ENCODE results near the gene SPEM1. TPM values are rescaled to one million over a fixed set of nuclear protein-coding genes. Genes with fewer than 3 reads are reported as not detected.
A peak's percentile ranks its signal among the peaks of the same experiment; 100 is the strongest.

The SPEM1 gene
- total RNA-seq, 2 donors from 2014 or later, result 3.6 TPM; not detected in 1

DNA sequence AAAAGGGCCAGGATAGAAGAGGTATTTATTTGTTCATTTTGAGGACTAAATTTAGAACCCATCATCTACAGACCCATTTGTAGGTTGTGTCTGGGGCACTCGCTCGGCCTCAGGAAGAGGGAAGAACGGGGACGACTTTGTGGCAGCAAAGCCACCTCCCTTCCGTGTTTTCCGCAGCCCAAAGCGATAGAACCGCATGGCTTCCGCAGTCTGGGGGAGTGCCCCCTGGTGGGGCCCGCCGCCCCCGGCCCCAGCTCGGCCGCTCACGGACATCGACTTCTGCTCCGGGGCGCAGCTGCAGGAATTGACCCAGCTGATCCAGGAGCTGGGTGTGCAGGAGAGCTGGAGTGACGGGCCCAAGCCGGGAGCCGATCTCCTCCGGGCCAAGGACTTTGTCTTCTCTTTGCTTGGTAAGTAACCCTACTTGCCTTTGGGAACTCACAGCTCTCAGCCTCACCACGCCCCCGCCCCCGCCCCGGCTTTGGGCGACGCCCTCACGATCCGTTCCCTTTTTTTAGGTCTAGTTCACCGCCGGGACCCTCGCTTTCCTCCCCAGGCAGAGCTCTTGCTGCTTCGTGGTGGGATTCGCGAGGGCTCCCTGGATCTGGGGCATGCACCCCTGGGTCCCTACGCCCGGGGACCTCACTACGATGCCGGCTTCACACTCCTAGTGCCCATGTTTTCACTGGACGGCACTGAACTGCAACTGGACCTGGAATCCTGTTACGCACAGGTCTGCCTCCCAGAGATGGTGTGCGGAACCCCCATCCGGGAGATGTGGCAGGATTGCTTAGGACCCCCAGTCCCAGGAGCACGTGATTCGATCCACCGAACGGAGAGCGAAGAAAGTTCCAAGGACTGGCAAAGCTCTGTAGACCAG is 15.8 kb downstream of the SPEM1 start:
- Histone ChIP-seq H3K4me1 (replicated peaks) (peaks cover 15% of the 10 kb centered on the region), H3K27me3 (replicated peaks; ENCODE audit: insufficient read depth) (no peaks in the 10 kb centered on the region), H3K27ac (peak overlapping the region; percentile 81 to 82), H3K36me3 (no peaks in the 10 kb centered on the region), H3K9me3 (no peaks in the 10 kb centered on the region), H3K4me3 (peak overlapping the region; percentile 26 to 40)
- WGBS, result 7% methylated on average over 49 of the region's 49 CpGs
- intact Hi-C loops (cut with DNase I), result loop anchor here (1.0 to 5.0 kb wide), 3 partner anchors 41 to 126 kb away; partner anchors contain the start of genes SENP3 and ZBTB4
- DNase-seq (ENCODE audit: low spot score), result peak; percentile 25
- peak; percentile 13 for TF ChIP-seq POLR2A (IDR thresholded peaks at IDR 0.05)
- TF ChIP-seq, protein P1, sequence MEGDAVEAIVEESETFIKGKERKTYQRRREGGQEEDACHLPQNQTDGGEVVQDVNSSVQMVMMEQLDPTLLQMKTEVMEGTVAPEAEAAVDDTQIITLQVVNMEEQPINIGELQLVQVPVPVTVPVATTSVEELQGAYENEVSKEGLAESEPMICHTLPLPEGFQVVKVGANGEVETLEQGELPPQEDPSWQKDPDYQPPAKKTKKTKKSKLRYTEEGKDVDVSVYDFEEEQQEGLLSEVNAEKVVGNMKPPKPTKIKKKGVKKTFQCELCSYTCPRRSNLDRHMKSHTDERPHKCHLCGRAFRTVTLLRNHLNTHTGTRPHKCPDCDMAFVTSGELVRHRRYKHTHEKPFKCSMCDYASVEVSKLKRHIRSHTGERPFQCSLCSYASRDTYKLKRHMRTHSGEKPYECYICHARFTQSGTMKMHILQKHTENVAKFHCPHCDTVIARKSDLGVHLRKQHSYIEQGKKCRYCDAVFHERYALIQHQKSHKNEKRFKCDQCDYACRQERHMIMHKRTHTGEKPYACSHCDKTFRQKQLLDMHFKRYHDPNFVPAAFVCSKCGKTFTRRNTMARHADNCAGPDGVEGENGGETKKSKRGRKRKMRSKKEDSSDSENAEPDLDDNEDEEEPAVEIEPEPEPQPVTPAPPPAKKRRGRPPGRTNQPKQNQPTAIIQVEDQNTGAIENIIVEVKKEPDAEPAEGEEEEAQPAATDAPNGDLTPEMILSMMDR (IDR thresholded peaks at IDR 0.05), result peak in 1 of 4 experiments; percentile 41
- TF ChIP-seq POLR2AphosphoS5 (IDR thresholded peaks at IDR 0.05), result no peak

DNA sequence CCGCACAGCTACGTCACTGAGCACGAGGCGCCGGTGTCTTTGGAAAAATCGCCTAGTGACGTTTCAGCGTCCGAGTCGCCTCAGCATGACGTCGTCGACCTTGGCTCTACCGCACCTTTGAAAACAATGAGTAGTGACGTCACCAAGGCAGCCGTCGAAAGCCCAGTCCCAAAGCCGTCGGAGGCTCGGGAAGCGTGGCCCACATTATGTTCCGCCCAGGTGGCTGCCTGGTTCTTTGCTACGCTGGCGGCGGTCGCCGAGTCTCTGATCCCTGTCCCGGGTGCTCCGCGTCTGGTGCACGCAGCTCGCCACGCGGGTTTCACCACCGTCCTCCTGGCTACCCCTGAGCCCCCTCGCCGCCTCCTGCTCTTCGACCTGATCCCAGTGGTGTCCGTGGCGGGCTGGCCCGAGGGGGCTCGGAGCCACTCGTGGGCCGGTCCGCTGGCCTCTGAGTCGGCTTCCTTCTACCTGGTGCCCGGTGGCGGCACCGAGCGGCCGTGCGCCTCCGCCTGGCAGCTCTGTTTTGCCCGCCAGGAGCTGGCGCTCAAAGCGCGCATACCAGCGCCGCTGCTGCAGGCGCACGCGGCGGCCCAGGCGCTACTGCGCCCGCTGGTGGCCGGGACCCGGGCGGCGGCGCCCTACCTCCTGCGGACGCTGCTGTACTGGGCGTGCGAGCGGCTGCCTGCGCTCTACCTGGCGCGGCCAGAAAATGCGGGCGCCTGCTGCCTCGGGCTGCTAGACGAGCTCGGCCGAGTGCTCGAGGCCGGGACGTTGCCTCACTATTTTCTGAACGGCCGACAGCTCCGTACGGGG is 16.6 kb downstream of the SPEM1 start:
- Histone ChIP-seq H3K4me3 (peak overlapping the region; percentile 26 to 40), H3K4me1 (replicated peaks) (peaks cover 15% of the 10 kb centered on the region), H3K9me3 (no peaks in the 10 kb centered on the region), H3K36me3 (no peaks in the 10 kb centered on the region), H3K27ac (peak overlapping the region; percentile 81 to 82), H3K27me3 (replicated peaks; ENCODE audit: insufficient read depth) (no peaks in the 10 kb centered on the region)
- peak; percentile 79 for DNase-seq (ENCODE audit: low spot score)
- intact Hi-C loops (cut with DNase I), result loop anchor here (1.0 to 5.0 kb wide), 3 partner anchors 41 to 126 kb away; partner anchors contain the start of genes SENP3 and ZBTB4
- 10% methylated on average over 89 of the region's 92 CpGs for WGBS
- TF ChIP-seq POLR2AphosphoS5 (IDR thresholded peaks at IDR 0.05), result peak; percentile 48
- TF ChIP-seq, protein P1 (IDR thresholded peaks at IDR 0.05), result peak; percentile 88 to 98 (median 94)
- TF ChIP-seq POLR2A (IDR thresholded peaks at IDR 0.05), result peak; percentile 40

DNA sequence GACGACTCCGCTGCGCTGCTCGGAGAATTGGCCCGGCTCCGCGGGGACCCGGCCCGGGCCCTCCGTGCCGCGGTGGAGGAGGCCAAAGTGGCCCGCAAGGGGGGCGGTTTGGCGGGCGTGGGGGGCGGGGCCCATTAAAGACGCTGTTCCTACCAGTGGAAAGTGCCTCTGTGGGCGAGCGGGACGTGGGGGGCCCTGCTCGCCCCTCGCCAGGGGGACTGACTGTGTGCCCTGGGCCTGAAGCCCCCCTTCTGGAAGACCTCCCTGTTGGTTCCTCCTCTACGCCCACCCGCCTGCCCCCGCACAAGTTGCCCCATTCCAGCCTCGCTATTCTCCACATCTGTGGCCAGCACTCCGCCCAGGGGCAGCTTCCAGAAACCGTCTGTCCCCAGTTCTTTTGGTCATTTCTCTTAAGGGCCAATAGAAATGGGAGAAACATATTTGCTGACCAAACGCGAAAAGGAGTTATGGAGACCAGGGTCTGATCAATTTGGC is 17.3 kb downstream of the SPEM1 start:
- H3K36me3 ChIP-seq, result no peaks in the 10 kb centered on the region
- no peaks in the 10 kb centered on the region for H3K9me3 ChIP-seq
- TF ChIP-seq POLR2AphosphoS5 (IDR thresholded peaks at IDR 0.05) (no peak), POLR2A (IDR thresholded peaks at IDR 0.05) (no peak)
- TF ChIP-seq, protein P1 (IDR thresholded peaks at IDR 0.05), result no peak
- DNase-seq (ENCODE audit: low spot score), result no peak
- no peaks in the 10 kb centered on the region for H3K27me3 ChIP-seq (replicated peaks; ENCODE audit: insufficient read depth)
- 25% methylated on average over 22 of the region's 31 CpGs for WGBS
- H3K4me3 ChIP-seq, result peak overlapping the region; percentile 26 to 40
- peak overlapping the region; percentile 81 to 82 for H3K27ac ChIP-seq
- H3K4me1 ChIP-seq (replicated peaks), result peaks cover 15% of the 10 kb centered on the region
- intact Hi-C loops (cut with DNase I), result loop anchor here (5.0 kb wide), 2 partner anchors 40 to 125 kb away; partner anchors contain the start of genes SENP3 and ZBTB4

DNA sequence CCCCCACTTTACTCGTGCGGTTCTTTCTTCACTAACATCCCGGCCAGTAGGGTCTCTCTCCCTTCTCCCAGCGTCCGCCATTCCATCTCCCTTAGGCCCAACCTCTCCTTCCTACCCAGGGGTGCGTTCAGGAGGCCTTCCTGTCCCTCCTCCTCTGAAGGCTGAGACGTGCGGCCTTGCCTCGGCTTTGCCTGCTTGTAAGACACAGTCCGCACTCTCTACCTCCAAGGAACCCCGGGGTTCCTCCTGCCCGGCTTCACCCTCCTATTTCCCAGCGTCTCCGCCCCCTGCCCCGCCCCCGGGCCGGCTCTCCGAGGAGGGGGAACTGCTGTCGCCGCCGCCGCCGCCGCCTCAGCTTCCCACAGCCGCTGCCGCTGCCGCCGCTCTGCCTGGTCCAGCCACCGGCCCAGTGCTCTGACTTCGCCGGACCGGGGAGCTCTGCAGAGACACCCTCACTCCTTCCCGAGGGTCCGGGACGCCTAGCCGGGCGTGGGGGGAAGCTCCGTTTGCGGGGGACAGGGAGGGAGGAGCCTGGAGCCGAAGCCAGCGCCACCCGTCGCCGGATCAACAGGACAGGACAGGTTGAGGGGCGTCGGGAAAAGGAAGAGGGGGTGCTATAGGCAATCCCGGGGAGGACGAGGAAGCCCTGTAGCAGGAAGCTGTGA is 18.0 kb downstream of the SPEM1 start:
- no peaks in the 10 kb centered on the region for H3K36me3 ChIP-seq
- H3K4me3 ChIP-seq, result peak overlapping the region; percentile 22 to 26
- H3K27me3 ChIP-seq (replicated peaks; ENCODE audit: insufficient read depth), result no peaks in the 10 kb centered on the region
- intact Hi-C loops (cut with DNase I), result loop anchor here (5.0 kb wide), 2 partner anchors 39 to 124 kb away; partner anchors contain the start of genes SENP3 and ZBTB4
- DNase-seq (ENCODE audit: low spot score), result peak; percentile 50
- no peaks in the 10 kb centered on the region for H3K9me3 ChIP-seq
- WGBS, result 12% methylated on average over 40 of the region's 48 CpGs
- peak overlapping the region in 1 of 2 donors; percentile 39 for H3K27ac ChIP-seq
- peaks cover 15% of the 10 kb centered on the region for H3K4me1 ChIP-seq (replicated peaks)
- TF ChIP-seq, protein P1 (IDR thresholded peaks at IDR 0.05), result peak in 1 of 4 experiments; percentile 10
- TF ChIP-seq POLR2AphosphoS5 (IDR thresholded peaks at IDR 0.05), result peak; percentile 23
- TF ChIP-seq POLR2A (IDR thresholded peaks at IDR 0.05), result peak; percentile 45

Data from prostate gland (tissue), 2 donors.